HepG2 (cell line): Measurements from ENCODE around the gene CCDC142. TPM values are rescaled to one million over a fixed set of nuclear protein-coding genes. Genes with fewer than 3 reads are reported as not detected.

Source experiments
- DR1 ChIP-seq: sonication (generic); formaldehyde crosslinking; IDR thresholded peaks from 2 replicates; pipeline ENCODE4 v1.8.0; 2021; ENCODE audit warnings: mild to moderate bottlenecking, missing genetic modification reagents, inconsistent platforms
- GABPA ChIP-seq, 2 experiments: IDR thresholded peaks; 2 replicates each; pipeline ENCODE4 v1.6.1; 2011 to 2016; ENCODE audit warnings: low read depth in 2 of 2, low read length in 1 of 2, missing biosample characterization in 1 of 2, missing genetic modification characterization in 1 of 2
- HNRNPH1 ChIP-seq: fragments of 200-400 bp; formaldehyde crosslinking; optimal IDR thresholded peaks from 2 replicates; pipeline ENCODE3; 2017; ENCODE audit warnings: mild to moderate bottlenecking, low read depth, low read length
- KLF9 ChIP-seq: IDR thresholded peaks from 2 replicates; pipeline ENCODE4 v1.6.1; 2016; ENCODE audit warnings: low read depth
- MED13 ChIP-seq: sonication (generic); formaldehyde crosslinking; IDR thresholded peaks from 2 replicates; pipeline ENCODE4 v1.5.0; 2020; ENCODE audit warnings: missing genetic modification reagents
- MNT ChIP-seq: fragments of 450-650 bp; IDR thresholded peaks from 2 replicates; pipeline ENCODE4 v1.6.1; 2016
- NFE2L1 ChIP-seq: sonication (generic); formaldehyde crosslinking; IDR thresholded peaks from 2 replicates; pipeline ENCODE4 v1.4.0; 2020; ENCODE audit warnings: missing genetic modification reagents, mild to moderate bottlenecking, borderline replicate concordance
- NFKBIZ ChIP-seq: IDR thresholded peaks from 2 replicates; pipeline ENCODE4 v1.6.1; 2018; ENCODE audit warnings: missing genetic modification reagents, missing compliant biosample characterization
- NPAS2 ChIP-seq: sonication (generic); formaldehyde crosslinking; IDR thresholded peaks from 2 replicates; pipeline ENCODE4 v1.8.0; 2022; ENCODE audit warnings: mild to moderate bottlenecking, missing genetic modification reagents, borderline replicate concordance
- POLR2AphosphoS2 ChIP-seq: IDR thresholded peaks from 2 replicates; pipeline ENCODE4 v1.6.1; 2011; ENCODE audit warnings: low read depth, low read length, improper control_type of control experiment
- PTBP1 ChIP-seq: fragments of 200-400 bp; formaldehyde crosslinking; IDR thresholded peaks from 2 replicates; pipeline ENCODE4 v1.6.1; 2018; ENCODE audit warnings: low read length, low read depth; ENCODE audit not compliant: poor library complexity, severe bottlenecking
- SKIL ChIP-seq: sonication (generic); formaldehyde crosslinking; IDR thresholded peaks from 2 replicates; pipeline ENCODE4 v1.8.0; 2022; ENCODE audit warnings: missing genetic modification reagents, mild to moderate bottlenecking, moderate library complexity, borderline replicate concordance
- SP4 ChIP-seq: sonication (generic); formaldehyde crosslinking; IDR thresholded peaks from 2 replicates; pipeline ENCODE4 v1.8.1; 2023; ENCODE audit warnings: mild to moderate bottlenecking, missing genetic modification reagents
- TEAD3 ChIP-seq: optimal IDR thresholded peaks from 2 replicates; pipeline ENCODE3; 2016; ENCODE audit warnings: borderline replicate concordance
- TSC22D2 ChIP-seq: sonication (generic); formaldehyde crosslinking; IDR thresholded peaks from 2 replicates; pipeline ENCODE4 v1.5.1; 2020; ENCODE audit warnings: missing genetic modification reagents, mild to moderate bottlenecking, borderline replicate concordance
- YY1 ChIP-seq: IDR thresholded peaks from 2 replicates; pipeline ENCODE4 v1.6.1; 2011; ENCODE audit warnings: low read length, low read depth, moderate library complexity, mild to moderate bottlenecking; ENCODE audit not compliant: insufficient read depth, insufficient replicate concordance
- ZBTB38 ChIP-seq: sonication (generic); formaldehyde crosslinking; IDR thresholded peaks from 2 replicates; pipeline ENCODE4 v1.5.1; 2020; ENCODE audit warnings: mild to moderate bottlenecking, missing genetic modification reagents
- ZFP90 ChIP-seq: sonication (generic); formaldehyde crosslinking; IDR thresholded peaks from 2 replicates; pipeline ENCODE4 v1.8.0; 2022; ENCODE audit warnings: missing genetic modification reagents, mild to moderate bottlenecking, inconsistent platforms, borderline replicate concordance
- ZNF546 ChIP-seq: sonication (generic); formaldehyde crosslinking; conservative IDR thresholded peaks from 2 replicates; pipeline ENCODE4 v1.8.1; 2023; ENCODE audit warnings: mild to moderate bottlenecking, missing genetic modification reagents
- ZNF629 ChIP-seq: sonication (generic); formaldehyde crosslinking; conservative IDR thresholded peaks from 2 replicates; pipeline ENCODE4 v1.5.0; 2020; ENCODE audit warnings: missing genetic modification reagents
- ZNF670 ChIP-seq: sonication (generic); formaldehyde crosslinking; IDR thresholded peaks from 2 replicates; pipeline ENCODE4 v1.8.0; 2022; ENCODE audit warnings: mild to moderate bottlenecking, missing genetic modification reagents, borderline replicate concordance
- ZNF720 ChIP-seq: sonication (generic); formaldehyde crosslinking; IDR thresholded peaks from 2 replicates; pipeline ENCODE4 v1.4.0; 2020; ENCODE audit warnings: missing genetic modification reagents
- polyA plus RNA-seq, 8 experiments: library from polyadenylated mRNA; depleted of rRNA in 3 of 8; stranded (reverse) in 7 of 8; unstranded in 1 of 8; fragments of >200 nt; fragmentation: Illumina TruSeq in 4 of 8; extraction: Trizol in 4 of 8; gene quantifications; 2 replicates each; pipeline versions ENCODE4 v1.2.1 to v1.2.3, GENCODE V29; 2011 to 2016; ENCODE audit warnings: low read depth in 4 of 8, missing spikeins in 1 of 8, mixed read lengths in 1 of 8; ENCODE audit not compliant: insufficient read depth in 1 of 8
- total RNA-seq, 5 experiments: library from RNA; depleted of rRNA; stranded (reverse); fragments of >200 nt; fragmentation: Illumina TruSeq; extraction: Trizol; gene quantifications; 2 replicates each; pipeline ENCODE4 v1.2.3, GENCODE V29; 2016; ENCODE audit warnings: low read depth in 1 of 5
- TF ChIP-seq, protein P1 (sequence below): sonication (generic); formaldehyde crosslinking; IDR thresholded peaks from 2 replicates; pipeline ENCODE4 v1.4.0; 2020; ENCODE audit warnings: missing genetic modification reagents, borderline replicate concordance

Gene CCDC142
- total and polyA plus RNA-seq, 2 of the 13 experiments (the other 11 are each of a cell fraction or from before 2014, with no cell fraction given): 14.7 to 30.4 TPM

DNA sequence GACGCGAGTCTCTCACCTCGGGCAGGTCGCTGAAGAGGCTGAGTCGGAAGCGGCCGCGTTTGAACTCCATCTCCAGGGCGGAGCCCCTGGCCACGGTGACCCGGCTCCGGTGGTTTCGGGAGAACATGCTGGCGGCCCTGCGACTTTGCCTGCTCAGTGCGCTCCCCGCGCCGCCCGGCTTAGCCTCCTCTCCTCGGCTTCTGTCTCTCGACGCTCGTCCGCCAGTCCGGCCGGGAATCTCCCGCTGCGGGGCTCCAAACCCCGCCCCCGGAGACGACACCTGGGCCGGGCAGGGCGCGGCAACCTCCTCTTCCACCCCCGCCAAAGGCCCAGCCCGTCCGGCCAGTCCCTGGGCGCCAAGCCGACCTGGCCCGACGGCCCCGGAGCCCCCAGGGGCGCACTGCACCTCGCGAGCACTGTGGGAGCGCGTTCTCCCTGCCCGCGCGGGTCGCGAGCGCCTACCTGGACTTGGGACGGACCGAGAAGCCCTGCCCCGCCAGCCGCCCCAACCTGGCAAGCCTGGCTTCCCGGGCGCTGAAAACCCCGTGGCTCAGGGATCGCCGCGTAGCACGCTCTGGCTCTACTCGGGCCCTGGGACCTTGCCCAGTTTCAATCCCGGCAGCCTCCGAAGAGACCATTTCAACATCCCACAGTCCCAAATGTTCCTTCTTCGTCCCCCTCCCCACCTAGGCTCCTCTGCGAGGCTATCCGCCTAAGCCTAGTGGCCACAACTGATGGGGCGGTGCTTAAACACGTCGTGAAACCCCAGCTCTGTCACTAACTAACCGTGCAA is 40.9 kb downstream of the CCDC142 start, which contains the start of gene RTKN (continued):
- TF ChIP-seq NFKBIZ (CRISPR knock-in tag) (peak; percentile 36; the same call in 1 of the 2 replicates), PTBP1 (peak; percentile 66), SP4 (peak; percentile 26; the same call in 1 of the 2 replicates), ZNF629 (no peak), ZFP90 (CRISPR knock-in tag) (peak; percentile 65; the same call in 1 of the 2 replicates), MNT (peak; percentile 13; the same call in 1 of the 2 replicates), POLR2AphosphoS2 (peak; percentile 85; the same call in 1 of the 2 replicates), DR1 (CRISPR knock-in tag) (peak; percentile 97), TSC22D2 (CRISPR knock-in tag) (peak; percentile 94; the same call in 1 of the 2 replicates), SKIL (CRISPR knock-in tag) (no peak), KLF9 (CRISPR knock-in tag) (no peak), NPAS2 (CRISPR knock-in tag) (no peak), ZNF720 (CRISPR knock-in tag) (no peak), ZBTB38 (CRISPR knock-in tag) (peak; percentile 44), ZNF670 (CRISPR knock-in tag) (peak; percentile 70), GABPA (IDR thresholded peaks at IDR 0.05; ENCODE audit: low read depth, low read length) (no peak), GABPA (CRISPR knock-in tag; IDR thresholded peaks at IDR 0.05; ENCODE audit: low read depth) (peak; percentile 41; the same call in 1 of the 2 replicates), TEAD3 (CRISPR knock-in tag) (peak; percentile 40), HNRNPH1 (peak; percentile 99), YY1 (no peak), NFE2L1 (CRISPR knock-in tag) (no peak), ZNF546 (CRISPR knock-in tag) (no peak), MED13 (peak; percentile 84; the same call in 1 of the 2 replicates)
- TF ChIP-seq, protein P1, sequence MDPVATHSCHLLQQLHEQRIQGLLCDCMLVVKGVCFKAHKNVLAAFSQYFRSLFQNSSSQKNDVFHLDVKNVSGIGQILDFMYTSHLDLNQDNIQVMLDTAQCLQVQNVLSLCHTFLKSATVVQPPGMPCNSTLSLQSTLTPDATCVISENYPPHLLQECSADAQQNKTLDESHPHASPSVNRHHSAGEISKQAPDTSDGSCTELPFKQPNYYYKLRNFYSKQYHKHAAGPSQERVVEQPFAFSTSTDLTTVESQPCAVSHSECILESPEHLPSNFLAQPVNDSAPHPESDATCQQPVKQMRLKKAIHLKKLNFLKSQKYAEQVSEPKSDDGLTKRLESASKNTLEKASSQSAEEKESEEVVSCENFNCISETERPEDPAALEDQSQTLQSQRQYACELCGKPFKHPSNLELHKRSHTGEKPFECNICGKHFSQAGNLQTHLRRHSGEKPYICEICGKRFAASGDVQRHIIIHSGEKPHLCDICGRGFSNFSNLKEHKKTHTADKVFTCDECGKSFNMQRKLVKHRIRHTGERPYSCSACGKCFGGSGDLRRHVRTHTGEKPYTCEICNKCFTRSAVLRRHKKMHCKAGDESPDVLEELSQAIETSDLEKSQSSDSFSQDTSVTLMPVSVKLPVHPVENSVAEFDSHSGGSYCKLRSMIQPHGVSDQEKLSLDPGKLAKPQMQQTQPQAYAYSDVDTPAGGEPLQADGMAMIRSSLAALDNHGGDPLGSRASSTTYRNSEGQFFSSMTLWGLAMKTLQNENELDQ (CRISPR knock-in tag): peak; percentile 26; the same call in 1 of the 2 replicates
